ENCODE results near the gene THAP9. TPM values are rescaled to one million over a fixed set of nuclear protein-coding genes. Genes with fewer than 3 reads are reported as not detected.
A peak's percentile ranks its signal among the peaks of the same experiment; 100 is the strongest.

THAP9 gene
- total RNA-seq, 5 donors from 2014 or later (not counting 1 experiment from before 2014, with no cell fraction given) = 2.3 to 4.1 (median 3.0) TPM

DNA sequence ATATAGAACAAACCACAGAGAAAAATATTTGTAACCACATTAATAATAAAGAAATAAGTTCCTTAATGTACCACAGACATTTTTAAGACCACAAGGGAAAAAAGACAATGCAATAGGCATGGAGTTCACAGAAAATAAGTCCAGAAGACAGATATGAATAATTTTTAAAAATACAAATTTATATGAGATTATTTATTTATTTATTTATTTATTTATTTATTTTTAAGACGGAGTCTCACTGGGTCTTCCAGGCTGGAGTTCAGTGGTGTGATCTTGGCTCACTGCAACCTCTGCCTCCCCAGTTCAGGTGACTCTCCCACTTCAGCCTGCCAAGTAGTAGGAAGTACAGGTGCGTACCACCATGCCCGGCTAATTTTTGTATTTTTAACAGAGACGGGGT, 53.7 kb downstream of the THAP9 start:
- Mint-ChIP-seq H3K9me3 (peaks cover 0 to 3% (median 0%) of the 10 kb centered on the region in 3 donors), H3K4me3 (no peak overlapping the region), H3K4me1 (peaks cover 2 to 12% (median 8%) of the 10 kb centered on the region in 3 donors), H3K27ac (no peak overlapping the region), H3K27me3 (no peaks in the 10 kb centered on the region), H3K36me3 (peaks cover 25% of the 10 kb centered on the region)
- ChIA-PET POLR2A (no interaction called here), CTCF (no interaction called here)
- peaks cover 0 to 8% of the 10 kb centered on the region in 2 donors for H3K36me3 ChIP-seq (ENCODE audit: control insufficient read depth in 2 of 2, extremely low read depth in 1 of 2, insufficient read depth in 1 of 2, low read length in 1 of 2)
- ATAC-seq (replicated peaks in 1 of 4) (no peak), DNase-seq (no peak)
- H3K4me1 ChIP-seq (ENCODE audit: control insufficient read depth in 1 of 2, extremely low read depth in 1 of 2, insufficient read depth in 2 of 2, low read length in 2 of 2) = no peaks in the 10 kb centered on the region
- no peak overlapping the region for H3K4me3 ChIP-seq (ENCODE audit: control insufficient read depth in 1 of 2, extremely low read depth in 1 of 2, low read length in 1 of 2)
- H3K27me3 ChIP-seq (replicated peaks in 1 of 2; ENCODE audit: control insufficient read depth in 2 of 2, extremely low read depth in 1 of 2, insufficient read depth in 2 of 2, low read length in 1 of 2) = no peaks in the 10 kb centered on the region
- no peaks in the 10 kb centered on the region for H3K9me3 ChIP-seq
- WGBS (ENCODE audit: insufficient coverage) = no CpG with 5 or more reads among the region's 4 CpGs
- no peak overlapping the region for H3K27ac ChIP-seq (ENCODE audit: low read length)

GRCh38 chr4:82957045-82957444, 56.5 kb downstream of the THAP9 start:
- CTCF ChIA-PET = no interaction called here
- Histone ChIP-seq H3K36me3 (ENCODE audit: control insufficient read depth in 2 of 2, extremely low read depth in 1 of 2, insufficient read depth in 1 of 2, low read length in 1 of 2) (peaks cover 0 to 16% of the 10 kb centered on the region in 2 donors), H3K4me1 (ENCODE audit: control insufficient read depth in 1 of 2, extremely low read depth in 1 of 2, insufficient read depth in 2 of 2, low read length in 2 of 2) (no peaks in the 10 kb centered on the region), H3K27ac (ENCODE audit: low read length) (no peak overlapping the region), H3K27me3 (replicated peaks in 1 of 2; ENCODE audit: control insufficient read depth in 2 of 2, extremely low read depth in 1 of 2, insufficient read depth in 2 of 2, low read length in 1 of 2) (no peaks in the 10 kb centered on the region), H3K4me3 (ENCODE audit: control insufficient read depth in 1 of 2, extremely low read depth in 1 of 2, low read length in 1 of 2) (no peak overlapping the region), H3K9me3 (no peaks in the 10 kb centered on the region)
- Mint-ChIP-seq H3K4me3 (no peak overlapping the region), H3K27ac (no peak overlapping the region), H3K4me1 (peaks cover 2 to 12% (median 8%) of the 10 kb centered on the region in 3 donors), H3K36me3 (peaks cover 38% of the 10 kb centered on the region), H3K27me3 (no peaks in the 10 kb centered on the region), H3K9me3 (peaks cover 0 to 3% (median 0%) of the 10 kb centered on the region in 3 donors)
- 100% methylated on average over 1 of the region's 1 CpG for WGBS (ENCODE audit: insufficient coverage)
- no peak for DNase-seq
- POLR2A ChIA-PET = no interaction called here
- no peak for ATAC-seq (replicated peaks in 1 of 4)

DNA sequence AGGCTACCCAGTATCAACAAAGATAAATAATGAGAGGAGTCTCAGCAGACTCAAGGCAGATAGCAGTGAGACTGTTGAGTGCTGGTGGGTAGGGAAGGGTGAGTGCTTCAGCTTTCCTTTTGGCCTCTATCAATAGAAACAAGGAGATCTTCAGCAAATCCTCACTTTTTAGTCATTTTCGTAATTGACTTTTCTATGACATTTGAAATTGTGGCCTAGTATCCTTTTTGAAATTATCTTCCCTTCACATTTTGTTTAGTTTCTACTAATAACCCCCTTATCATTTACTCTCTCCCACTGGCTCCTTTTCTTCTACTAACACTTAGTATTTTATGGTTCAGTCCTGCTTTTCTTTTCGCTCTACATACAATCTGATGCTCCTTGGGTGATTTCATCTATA, 65.2 kb downstream of the THAP9 start:
- Mint-ChIP-seq H3K36me3 (peaks cover 67% of the 10 kb centered on the region), H3K4me1 (peaks cover 0 to 2% (median 0%) of the 10 kb centered on the region in 3 donors), H3K9me3 (no peaks in the 10 kb centered on the region), H3K27me3 (no peaks in the 10 kb centered on the region), H3K4me3 (no peak overlapping the region), H3K27ac (peak overlapping the region in 1 of 2 donors; percentile 1)
- no peaks in the 10 kb centered on the region for H3K9me3 ChIP-seq
- no peak overlapping the region for H3K27ac ChIP-seq (ENCODE audit: low read length)
- no peaks in the 10 kb centered on the region for H3K27me3 ChIP-seq (replicated peaks in 1 of 2; ENCODE audit: control insufficient read depth in 2 of 2, extremely low read depth in 1 of 2, insufficient read depth in 2 of 2, low read length in 1 of 2)
- DNase-seq (no peak), ATAC-seq (replicated peaks in 1 of 4) (no peak)
- no peaks in the 10 kb centered on the region for H3K4me1 ChIP-seq (ENCODE audit: control insufficient read depth in 1 of 2, extremely low read depth in 1 of 2, insufficient read depth in 2 of 2, low read length in 2 of 2)
- 100% methylated on average over 1 of the region's 2 CpGs for WGBS (ENCODE audit: insufficient coverage)
- H3K4me3 ChIP-seq (ENCODE audit: control insufficient read depth in 1 of 2, extremely low read depth in 1 of 2, low read length in 1 of 2) = no peak overlapping the region
- peaks cover 0 to 27% of the 10 kb centered on the region in 2 donors for H3K36me3 ChIP-seq (ENCODE audit: control insufficient read depth in 2 of 2, extremely low read depth in 1 of 2, insufficient read depth in 1 of 2, low read length in 1 of 2)
- CTCF ChIA-PET = no interaction called here
- POLR2A ChIA-PET = no interaction called here

DNA sequence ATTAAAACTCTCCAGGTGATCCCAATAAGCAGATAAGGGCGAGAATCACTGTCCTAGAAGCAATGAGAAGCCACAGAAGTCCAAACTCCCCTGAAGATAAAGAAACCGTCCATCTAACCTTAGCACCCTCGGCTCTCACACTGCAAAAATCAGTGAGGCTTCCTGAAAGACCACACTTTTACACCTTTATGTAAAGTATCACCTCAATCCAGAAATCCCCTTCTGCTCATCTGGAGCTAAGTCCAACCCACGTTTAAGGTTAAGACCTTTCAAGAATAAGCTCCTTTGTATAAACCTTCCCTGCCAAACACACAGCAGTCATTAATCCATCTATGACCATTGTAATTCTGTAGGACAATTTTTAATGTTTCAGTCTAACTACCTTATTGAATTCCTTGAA, 68.4 kb downstream of the THAP9 start:
- H3K4me1 ChIP-seq (ENCODE audit: control insufficient read depth in 1 of 2, extremely low read depth in 1 of 2, insufficient read depth in 2 of 2, low read length in 2 of 2) = no peaks in the 10 kb centered on the region
- no peak overlapping the region for H3K4me3 ChIP-seq (ENCODE audit: control insufficient read depth in 1 of 2, extremely low read depth in 1 of 2, low read length in 1 of 2)
- Mint-ChIP-seq H3K9me3 (no peaks in the 10 kb centered on the region), H3K36me3 (peaks cover 61% of the 10 kb centered on the region), H3K4me3 (no peak overlapping the region), H3K4me1 (peaks cover 0 to 3% (median 0%) of the 10 kb centered on the region in 3 donors), H3K27ac (no peak overlapping the region), H3K27me3 (no peaks in the 10 kb centered on the region)
- no peaks in the 10 kb centered on the region for H3K27me3 ChIP-seq (replicated peaks in 1 of 2; ENCODE audit: control insufficient read depth in 2 of 2, extremely low read depth in 1 of 2, insufficient read depth in 2 of 2, low read length in 1 of 2)
- DNase-seq (no peak), ATAC-seq (replicated peaks in 1 of 4) (no peak)
- POLR2A ChIA-PET = no interaction called here
- 91% methylated on average over 4 of the region's 4 CpGs for WGBS (ENCODE audit: insufficient coverage)
- CTCF ChIA-PET = no interaction called here
- H3K36me3 ChIP-seq (ENCODE audit: control insufficient read depth in 2 of 2, extremely low read depth in 1 of 2, insufficient read depth in 1 of 2, low read length in 1 of 2) = peaks cover 0 to 26% of the 10 kb centered on the region in 2 donors
- H3K9me3 ChIP-seq = no peaks in the 10 kb centered on the region
- H3K27ac ChIP-seq (ENCODE audit: low read length) = no peak overlapping the region

- peaks cover 60% of the 10 kb centered on the region for H3K36me3 Mint-ChIP-seq
- no peak overlapping the region for H3K4me3 Mint-ChIP-seq
- H3K4me3 ChIP-seq (ENCODE audit: control insufficient read depth in 1 of 2, extremely low read depth in 1 of 2, low read length in 1 of 2) = no peak overlapping the region
- ATAC-seq (replicated peaks in 1 of 4) (no peak), DNase-seq (no peak)
- H3K27me3 ChIP-seq (replicated peaks in 1 of 2; ENCODE audit: control insufficient read depth in 2 of 2, extremely low read depth in 1 of 2, insufficient read depth in 2 of 2, low read length in 1 of 2) = no peaks in the 10 kb centered on the region
- H3K27ac ChIP-seq (ENCODE audit: low read length) = no peak overlapping the region
- peaks cover 0 to 26% of the 10 kb centered on the region in 2 donors for H3K36me3 ChIP-seq (ENCODE audit: control insufficient read depth in 2 of 2, extremely low read depth in 1 of 2, insufficient read depth in 1 of 2, low read length in 1 of 2)
- ChIA-PET POLR2A (no interaction called here), CTCF (no interaction called here)
- H3K27me3 Mint-ChIP-seq = no peaks in the 10 kb centered on the region
- no peak overlapping the region for H3K27ac Mint-ChIP-seq
- H3K9me3 Mint-ChIP-seq = no peaks in the 10 kb centered on the region
- no CpG with 5 or more reads among the region's 2 CpGs for WGBS (ENCODE audit: insufficient coverage)
- no peaks in the 10 kb centered on the region for H3K9me3 ChIP-seq
- no peaks in the 10 kb centered on the region for H3K4me1 ChIP-seq (ENCODE audit: control insufficient read depth in 1 of 2, extremely low read depth in 1 of 2, insufficient read depth in 2 of 2, low read length in 2 of 2)
- H3K4me1 Mint-ChIP-seq = peaks cover 0 to 3% (median 0%) of the 10 kb centered on the region in 3 donors
Measured at GRCh38 chr4:82969414-82969813, 68.9 kb downstream of the THAP9 start.

Other genes starting within 250 kb of the THAP9 start
- 1 to 10 TPM in 4 of 5 donors, under 1 TPM in 1; 0.72 to 2.0 (median 1.3) TPM for gene SCD5, start 101.9 kb upstream of the THAP9 start, total RNA-seq
- 100 to 1,000 TPM; 107 to 146 (median 130) TPM for gene SEC31A, start 9.6 kb upstream of the THAP9 start, total RNA-seq
- 10 to 100 TPM; 15.1 to 17.9 (median 16.8) TPM for gene LIN54, start 110.1 kb downstream of the THAP9 start, total RNA-seq
- gene COPS4, start 134.4 kb downstream of the THAP9 start, total RNA-seq = 10 to 100 TPM; 19.9 to 28.3 (median 22.2) TPM
- 100 to 1,000 TPM; 124 to 318 (median 147) TPM for gene PLAC8, start 214.0 kb downstream of the THAP9 start, total RNA-seq